HG02943 (cell line): ENCODE results near the gene SCN4A.

Experiments
- ATAC-seq: cut with Tn5 transposase; IDR thresholded peaks from one replicate; pipeline ENCODE4 v1.9.1; 2021; ENCODE audit warnings: mild to moderate bottlenecking, low read depth, moderate library complexity; ENCODE audit not compliant: unreplicated experiment

The SCN4A gene

GRCh38 chr17:64002658-64003525 lies 30.2 kb upstream of the SCN4A start:
- ATAC-seq, result no peak

- no peak for ATAC-seq
Observed at GRCh38 chr17:64001763-64002529, 29.2 kb upstream of the SCN4A start.

- ATAC-seq, result no peak
Observed at GRCh38 chr17:64001091-64001579, 28.4 kb upstream of the SCN4A start.

GRCh38 chr17:63999680-64000531 lies 27.2 kb upstream of the SCN4A start:
- no peak for ATAC-seq

- ATAC-seq, result no peak
Observed at GRCh38 chr17:63998721-63999679, 26.3 kb upstream of the SCN4A start.

GRCh38 chr17:63998050-63998720 lies 25.5 kb upstream of the SCN4A start, which contains the start of gene PRR29:
PRR29 (plus strand) TSS chr17:63998351; CDS start chr17:63998365, 14 bp downstream.
- no peak for ATAC-seq

- ATAC-seq, result no peak
Observed at GRCh38 chr17:63997341-63998048, 24.8 kb upstream of the SCN4A start.

- ATAC-seq, result no peak
Observed at GRCh38 chr17:63996430-63997182, 23.9 kb upstream of the SCN4A start.

- no peak for ATAC-seq
Observed at GRCh38 chr17:63995626-63996025, 22.9 kb upstream of the SCN4A start.

- no peak for ATAC-seq
Observed at GRCh38 chr17:63993368-63993985, 20.8 kb upstream of the SCN4A start.

- ATAC-seq, result no peak
Observed at GRCh38 chr17:63991611-63992010, 18.9 kb upstream of the SCN4A start.

GRCh38 chr17:63989622-63990345 lies 17.1 kb upstream of the SCN4A start:
- ATAC-seq, result no peak

- ATAC-seq, result no peak
Observed at GRCh38 chr17:63988741-63989621, 16.3 kb upstream of the SCN4A start.

- ATAC-seq, result no peak
Observed at GRCh38 chr17:63988127-63988478, 15.4 kb upstream of the SCN4A start.
